GM19035 (cell line): ENCODE data around the gene NSRP1.
"Not testable (repeated sequence)": the region's sequence is repeated elsewhere in the genome, so short reads cannot be mapped to it uniquely, and the experiment has no call there.

Experiments
- ATAC-seq: cut with Tn5 transposase; IDR thresholded peaks from one replicate; pipeline ENCODE4 v1.9.1; 2021; ENCODE audit not compliant: unreplicated experiment

Gene NSRP1

GRCh38 chr17:30116661-30117551 is at the start of gene NSRP1:
TSS of gene NSRP1 (plus strand) at chr17:30116816. CDS start at chr17:30116844, 28 bp downstream.
- ATAC-seq, result peak; percentile 79

GRCh38 chr17:30068465-30068864 is 48.2 kb upstream of the NSRP1 start:
- no peak for ATAC-seq

GRCh38 chr17:30074254-30074653 is 42.4 kb upstream of the NSRP1 start:
- ATAC-seq, result no peak

GRCh38 chr17:30074730-30075129 is 41.9 kb upstream of the NSRP1 start:
- no peak for ATAC-seq

GRCh38 chr17:30082773-30083172 is 33.8 kb upstream of the NSRP1 start:
- no peak for ATAC-seq

GRCh38 chr17:30084788-30085187 is 31.8 kb upstream of the NSRP1 start:
- no peak for ATAC-seq

GRCh38 chr17:30086896-30087295 is 29.7 kb upstream of the NSRP1 start:
- no peak for ATAC-seq

- not testable (repeated sequence) for ATAC-seq
These were observed 29.2 kb upstream of the NSRP1 start for GRCh38 chr17:30087431-30087830.

GRCh38 chr17:30091121-30091670 is 25.4 kb upstream of the NSRP1 start:
- ATAC-seq, result no peak

- ATAC-seq, result no peak
These were observed 24.8 kb upstream of the NSRP1 start for GRCh38 chr17:30091771-30092170.

- no peak for ATAC-seq
These were observed 23.7 kb upstream of the NSRP1 start for GRCh38 chr17:30092886-30093285.

GRCh38 chr17:30093463-30094147 is 23.0 kb upstream of the NSRP1 start:
- ATAC-seq, result no peak

GRCh38 chr17:30095507-30096244 is 20.9 kb upstream of the NSRP1 start:
- no peak for ATAC-seq

- ATAC-seq, result no peak
These were observed 14.8 kb upstream of the NSRP1 start for GRCh38 chr17:30101686-30102390.

- ATAC-seq, result no peak
These were observed 12.7 kb upstream of the NSRP1 start for GRCh38 chr17:30103921-30104320.

GRCh38 chr17:30104575-30105339 is 11.9 kb upstream of the NSRP1 start:
- ATAC-seq, result peak; percentile 69

GRCh38 chr17:30112794-30113193 is 3.8 kb upstream of the NSRP1 start:
- no peak for ATAC-seq

- no peak for ATAC-seq
These were observed 3.4 kb upstream of the NSRP1 start for GRCh38 chr17:30113213-30113612.

GRCh38 chr17:30116345-30116660 is 313 bp upstream of the NSRP1 start:
- ATAC-seq, result no peak

- no peak for ATAC-seq
These were observed 1.1 kb downstream of the NSRP1 start for GRCh38 chr17:30117675-30118081.
